ENCODE results near the gene C1orf232.

C1orf232 gene

GRCh38 chr1:26127235-26128163, 41.3 kb downstream of the C1orf232 start:
- H3K4me1 ChIP-seq (ENCODE audit: control insufficient read depth, insufficient read depth, low read length): peaks cover 27% of the 10 kb centered on the region
- H3K36me3 ChIP-seq (ENCODE audit: control insufficient read depth, insufficient read depth, low read length, severe bottlenecking): no peaks in the 10 kb centered on the region
- H3K27me3 ChIP-seq (replicated peaks; ENCODE audit: control insufficient read depth, insufficient read depth, low read length): no peaks in the 10 kb centered on the region
- H3K9me3 ChIP-seq (ENCODE audit: control insufficient read depth, low read length): no peaks in the 10 kb centered on the region
- H3K9ac ChIP-seq (ENCODE audit: low read length): no peak overlapping the region
- no peak overlapping the region for H3K4me3 ChIP-seq (ENCODE audit: low read length)
- no peak for DNase-seq (ENCODE audit: low read depth)

DNA sequence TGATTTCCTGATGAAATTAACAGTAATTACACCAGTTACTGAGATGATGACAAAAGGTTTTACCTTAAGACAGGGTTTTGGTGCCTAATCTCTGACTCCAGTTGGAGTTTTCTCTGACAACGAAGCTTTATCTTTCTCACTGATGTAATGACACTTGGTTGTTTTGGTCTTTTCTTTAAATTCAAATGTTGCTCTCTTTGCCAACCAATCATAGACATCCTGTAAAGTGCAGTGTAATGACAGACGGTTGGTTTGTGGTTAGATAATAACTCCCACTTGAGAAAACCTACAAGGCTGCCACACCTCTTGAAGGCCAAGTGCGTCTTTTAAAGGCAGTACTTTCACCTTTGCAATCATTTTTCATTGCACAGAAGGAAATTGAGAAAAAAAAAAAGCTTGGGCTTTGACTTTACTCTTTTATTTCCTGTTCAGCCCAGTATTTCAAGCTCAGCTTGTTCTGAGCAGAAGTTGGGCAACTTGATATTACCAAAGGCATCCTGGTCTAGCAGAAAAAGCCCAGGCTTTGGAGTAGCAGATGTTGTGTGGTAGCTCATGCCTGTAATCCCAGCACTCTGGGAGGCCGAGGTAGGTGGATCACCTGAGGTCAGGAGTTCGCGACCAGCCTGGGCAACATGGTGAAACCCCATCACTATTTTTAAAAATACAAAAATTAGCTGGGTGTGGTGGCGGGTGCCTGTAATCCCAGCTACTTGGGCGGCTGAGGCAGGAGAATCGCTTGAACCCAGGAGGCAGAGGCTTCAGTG, 42.3 kb downstream of the C1orf232 start:
- H3K36me3 ChIP-seq (ENCODE audit: control insufficient read depth, insufficient read depth, low read length, severe bottlenecking): no peaks in the 10 kb centered on the region
- DNase-seq (ENCODE audit: low read depth): no peak
- H3K9ac ChIP-seq (ENCODE audit: low read length): no peak overlapping the region
- no peaks in the 10 kb centered on the region for H3K27me3 ChIP-seq (replicated peaks; ENCODE audit: control insufficient read depth, insufficient read depth, low read length)
- no peak overlapping the region for H3K4me3 ChIP-seq (ENCODE audit: low read length)
- H3K4me1 ChIP-seq (ENCODE audit: control insufficient read depth, insufficient read depth, low read length): peaks cover 27% of the 10 kb centered on the region
- no peaks in the 10 kb centered on the region for H3K9me3 ChIP-seq (ENCODE audit: control insufficient read depth, low read length)

GRCh38 chr1:26125946-26126320, 42.8 kb downstream of the C1orf232 start:
- Histone ChIP-seq H3K4me1 (ENCODE audit: control insufficient read depth, insufficient read depth, low read length) (peaks cover 27% of the 10 kb centered on the region), H3K36me3 (ENCODE audit: control insufficient read depth, insufficient read depth, low read length, severe bottlenecking) (no peaks in the 10 kb centered on the region), H3K27me3 (replicated peaks; ENCODE audit: control insufficient read depth, insufficient read depth, low read length) (no peaks in the 10 kb centered on the region), H3K9ac (ENCODE audit: low read length) (no peak overlapping the region), H3K4me3 (ENCODE audit: low read length) (no peak overlapping the region), H3K9me3 (ENCODE audit: control insufficient read depth, low read length) (no peaks in the 10 kb centered on the region)
- DNase-seq (ENCODE audit: low read depth): no peak

DNA sequence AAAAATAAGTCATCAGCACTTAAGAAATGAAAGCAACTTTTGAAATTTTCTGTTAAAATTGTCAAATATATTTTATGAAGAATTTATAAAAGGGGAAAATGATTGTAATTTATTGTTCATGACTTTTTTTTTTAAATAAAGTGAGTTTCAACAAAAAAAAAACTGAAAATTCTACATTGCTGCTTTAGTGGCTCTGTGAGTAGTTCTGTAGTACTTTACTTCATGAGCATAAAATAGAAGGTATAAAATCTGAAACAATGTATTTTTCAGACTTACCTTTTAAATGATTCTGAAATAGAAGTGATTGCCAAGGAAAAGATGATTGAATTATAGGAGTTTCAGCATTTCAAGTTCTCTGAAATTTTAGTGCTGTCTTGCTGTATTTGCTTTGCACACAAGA, 43.4 kb downstream of the C1orf232 start:
- Histone ChIP-seq H3K4me3 (ENCODE audit: low read length) (no peak overlapping the region), H3K36me3 (ENCODE audit: control insufficient read depth, insufficient read depth, low read length, severe bottlenecking) (no peaks in the 10 kb centered on the region), H3K4me1 (ENCODE audit: control insufficient read depth, insufficient read depth, low read length) (peaks cover 27% of the 10 kb centered on the region), H3K27me3 (replicated peaks; ENCODE audit: control insufficient read depth, insufficient read depth, low read length) (no peaks in the 10 kb centered on the region), H3K9me3 (ENCODE audit: control insufficient read depth, low read length) (no peaks in the 10 kb centered on the region), H3K9ac (ENCODE audit: low read length) (no peak overlapping the region)
- DNase-seq (ENCODE audit: low read depth): no peak

DNA sequence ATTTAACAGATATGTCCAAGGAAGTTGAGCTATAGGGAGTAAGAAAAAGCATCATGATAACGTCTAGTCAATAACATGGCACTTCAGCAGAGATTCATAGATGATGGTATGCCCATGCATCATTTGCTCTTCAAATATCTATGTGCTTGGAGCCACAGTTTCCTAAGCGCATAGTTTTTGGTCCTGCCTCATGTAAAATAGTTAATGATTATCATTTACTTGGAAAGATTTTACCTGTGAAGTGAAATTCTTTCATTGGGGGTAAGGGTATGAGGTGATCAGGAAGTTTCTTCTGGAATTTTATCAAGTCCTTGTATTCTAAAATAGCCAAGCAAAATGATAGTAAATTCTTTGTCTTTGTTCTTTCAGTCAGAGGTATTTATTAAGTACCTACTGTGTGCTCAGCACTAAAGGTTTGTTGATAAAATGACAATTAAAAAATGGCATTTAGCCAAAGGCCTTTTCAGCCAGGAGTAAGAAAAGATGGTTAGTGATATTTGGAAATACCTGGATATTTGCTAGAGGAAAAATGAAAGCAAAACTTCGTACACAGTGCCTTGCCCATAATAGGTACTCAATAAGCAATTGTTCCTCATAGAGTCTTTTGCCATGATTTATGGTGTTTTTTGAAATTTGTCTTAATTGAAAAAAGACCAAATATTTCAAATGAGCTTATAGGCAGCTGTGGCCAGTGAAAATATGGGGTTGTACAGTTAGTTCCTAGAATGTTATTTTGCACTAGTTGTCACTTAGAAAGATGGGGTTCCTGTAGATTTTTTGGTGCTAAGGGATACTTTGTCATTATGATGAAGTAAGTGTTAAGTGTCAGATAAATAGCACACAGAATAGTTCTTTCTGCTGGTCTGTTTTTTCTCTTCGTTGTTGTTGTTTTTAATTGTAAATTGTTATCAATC, 44.1 kb downstream of the C1orf232 start:
- no peaks in the 10 kb centered on the region for H3K9me3 ChIP-seq (ENCODE audit: control insufficient read depth, low read length)
- no peak overlapping the region for H3K4me3 ChIP-seq (ENCODE audit: low read length)
- no peaks in the 10 kb centered on the region for H3K27me3 ChIP-seq (replicated peaks; ENCODE audit: control insufficient read depth, insufficient read depth, low read length)
- no peak overlapping the region for H3K9ac ChIP-seq (ENCODE audit: low read length)
- DNase-seq (ENCODE audit: low read depth): no peak
- H3K4me1 ChIP-seq (ENCODE audit: control insufficient read depth, insufficient read depth, low read length): peaks cover 27% of the 10 kb centered on the region
- H3K36me3 ChIP-seq (ENCODE audit: control insufficient read depth, insufficient read depth, low read length, severe bottlenecking): no peaks in the 10 kb centered on the region

- peaks cover 9% of the 10 kb centered on the region for H3K36me3 ChIP-seq (ENCODE audit: control insufficient read depth, insufficient read depth, low read length, severe bottlenecking)
- no peaks in the 10 kb centered on the region for H3K9me3 ChIP-seq (ENCODE audit: control insufficient read depth, low read length)
- no peak overlapping the region for H3K4me3 ChIP-seq (ENCODE audit: low read length)
- H3K27me3 ChIP-seq (replicated peaks; ENCODE audit: control insufficient read depth, insufficient read depth, low read length): no peaks in the 10 kb centered on the region
- H3K4me1 ChIP-seq (ENCODE audit: control insufficient read depth, insufficient read depth, low read length): peaks cover 27% of the 10 kb centered on the region
- no peak overlapping the region for H3K9ac ChIP-seq (ENCODE audit: low read length)
- peak; percentile 51 for DNase-seq (ENCODE audit: low read depth)
Observed at GRCh38 chr1:26122988-26123973, 45.5 kb downstream of the C1orf232 start.

DNA sequence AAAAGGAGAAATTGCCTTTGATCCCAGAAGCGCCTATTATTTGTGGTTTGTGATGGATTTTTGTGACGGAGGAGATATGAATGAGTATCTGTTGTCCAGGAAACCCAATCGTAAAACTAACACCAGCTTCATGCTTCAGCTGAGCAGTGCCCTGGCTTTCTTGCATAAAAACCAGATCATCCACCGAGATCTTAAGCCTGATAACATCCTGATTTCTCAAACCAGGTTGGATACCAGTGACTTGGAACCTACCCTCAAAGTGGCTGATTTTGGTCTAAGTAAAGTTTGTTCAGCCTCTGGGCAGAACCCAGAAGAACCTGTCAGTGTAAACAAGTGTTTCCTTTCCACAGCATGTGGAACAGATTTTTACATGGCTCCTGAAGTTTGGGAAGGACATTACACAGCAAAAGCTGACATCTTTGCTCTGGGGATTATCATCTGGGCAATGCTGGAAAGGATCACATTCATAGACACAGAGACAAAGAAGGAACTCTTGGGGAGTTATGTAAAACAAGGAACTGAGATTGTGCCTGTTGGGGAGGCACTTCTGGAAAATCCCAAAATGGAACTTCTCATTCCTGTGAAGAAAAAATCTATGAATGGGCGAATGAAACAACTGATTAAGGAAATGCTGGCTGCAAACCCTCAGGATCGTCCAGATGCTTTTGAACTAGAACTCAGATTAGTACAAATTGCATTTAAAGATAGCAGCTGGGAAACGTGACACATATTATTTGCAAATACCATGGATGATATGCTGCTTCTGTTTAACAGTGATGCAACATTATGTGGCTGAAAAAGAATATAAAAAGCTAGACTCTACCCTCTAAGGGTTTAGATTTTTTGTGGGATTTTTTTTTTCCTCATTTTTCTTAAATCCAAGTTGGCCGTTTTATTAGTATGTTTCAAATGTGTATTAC, 46.6 kb downstream of the C1orf232 start:
- no peak for DNase-seq (ENCODE audit: low read depth)
- Histone ChIP-seq H3K4me1 (ENCODE audit: control insufficient read depth, insufficient read depth, low read length) (peaks cover 21% of the 10 kb centered on the region), H3K9ac (ENCODE audit: low read length) (no peak overlapping the region), H3K4me3 (ENCODE audit: low read length) (no peak overlapping the region), H3K9me3 (ENCODE audit: control insufficient read depth, low read length) (no peaks in the 10 kb centered on the region), H3K36me3 (ENCODE audit: control insufficient read depth, insufficient read depth, low read length, severe bottlenecking) (peaks cover 13% of the 10 kb centered on the region), H3K27me3 (replicated peaks; ENCODE audit: control insufficient read depth, insufficient read depth, low read length) (no peaks in the 10 kb centered on the region)

DNA sequence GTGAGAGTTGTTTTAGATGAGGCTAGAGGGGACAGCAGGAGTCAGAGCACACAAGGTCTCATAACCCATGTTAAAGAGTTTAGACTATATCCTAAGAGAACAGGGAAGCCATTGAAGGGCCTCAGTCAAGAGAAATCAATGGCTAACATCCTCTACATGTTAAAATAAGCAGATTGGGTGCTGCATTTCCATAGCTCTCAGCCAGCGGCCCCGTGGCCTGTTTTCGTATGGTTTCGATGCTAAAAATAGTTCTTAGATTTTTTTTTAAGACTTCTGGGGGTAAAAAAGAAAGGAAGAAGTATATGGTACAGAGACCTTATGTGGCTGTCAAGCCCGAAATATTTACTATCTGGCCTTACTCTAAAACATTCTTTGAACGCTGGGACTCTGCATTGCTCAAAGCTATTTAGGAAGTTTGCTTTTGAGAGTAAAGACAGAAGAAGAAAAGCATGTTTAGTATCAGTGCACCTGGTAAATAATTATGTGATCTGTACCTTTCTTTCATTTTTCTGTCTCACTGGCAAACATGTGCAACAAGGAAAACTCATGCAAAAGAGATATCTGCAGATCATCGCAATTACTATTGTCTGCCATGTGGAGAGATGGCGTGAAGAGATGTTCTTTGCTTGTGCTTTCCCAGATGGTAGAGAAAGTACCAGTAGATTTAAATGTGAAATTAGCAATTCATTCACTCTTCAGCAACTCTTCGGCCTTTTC, 48.7 kb downstream of the C1orf232 start:
- peaks cover 13% of the 10 kb centered on the region for H3K36me3 ChIP-seq (ENCODE audit: control insufficient read depth, insufficient read depth, low read length, severe bottlenecking)
- H3K27me3 ChIP-seq (replicated peaks; ENCODE audit: control insufficient read depth, insufficient read depth, low read length): no peaks in the 10 kb centered on the region
- H3K9me3 ChIP-seq (ENCODE audit: control insufficient read depth, low read length): no peaks in the 10 kb centered on the region
- H3K9ac ChIP-seq (ENCODE audit: low read length): no peak overlapping the region
- H3K4me1 ChIP-seq (ENCODE audit: control insufficient read depth, insufficient read depth, low read length): peaks cover 12% of the 10 kb centered on the region
- no peak overlapping the region for H3K4me3 ChIP-seq (ENCODE audit: low read length)
- no peak for DNase-seq (ENCODE audit: low read depth)

GRCh38 chr1:26114165-26114927, 54.4 kb downstream of the C1orf232 start:
- H3K9ac ChIP-seq (ENCODE audit: low read length): no peak overlapping the region
- no peaks in the 10 kb centered on the region for H3K27me3 ChIP-seq (replicated peaks; ENCODE audit: control insufficient read depth, insufficient read depth, low read length)
- DNase-seq (ENCODE audit: low read depth): no peak

More at GRCh38 chr1:26114165-26114927, 54.4 kb downstream of the C1orf232 start:
- peaks cover 21% of the 10 kb centered on the region for H3K36me3 ChIP-seq (ENCODE audit: control insufficient read depth, insufficient read depth, low read length, severe bottlenecking)
- no peaks in the 10 kb centered on the region for H3K9me3 ChIP-seq (ENCODE audit: control insufficient read depth, low read length)
- no peak overlapping the region for H3K4me3 ChIP-seq (ENCODE audit: low read length)
- H3K4me1 ChIP-seq (ENCODE audit: control insufficient read depth, insufficient read depth, low read length): peaks cover 15% of the 10 kb centered on the region
